HepG2 (cell line): ENCODE data around the gene NRL. TPM values are rescaled to one million over a fixed set of nuclear protein-coding genes. Genes with fewer than 3 reads are reported as not detected.
A peak's percentile ranks its signal among the peaks of the same experiment; 100 is the strongest.

Experiments
- ATAD3A ChIP-seq: sonication (generic); formaldehyde crosslinking; IDR thresholded peaks from 2 replicates; pipeline ENCODE4 v1.4.0; 2020; ENCODE audit warnings: missing genetic modification reagents
- ATF5 ChIP-seq: sonication (generic); formaldehyde crosslinking; IDR thresholded peaks from 2 replicates; pipeline ENCODE4 v1.4.0; 2020; ENCODE audit warnings: mild to moderate bottlenecking, low read depth, missing genetic modification reagents
- BATF2 ChIP-seq: sonication (generic); formaldehyde crosslinking; IDR thresholded peaks from 2 replicates; pipeline ENCODE4 v1.8.0; 2022; ENCODE audit warnings: mild to moderate bottlenecking, missing genetic modification reagents, moderate library complexity
- BCLAF1 ChIP-seq: fragments of 450-650 bp; IDR thresholded peaks from 2 replicates; pipeline ENCODE4 v1.6.1; 2017; ENCODE audit warnings: mild to moderate bottlenecking
- CREBL2 ChIP-seq: sonication (generic); formaldehyde crosslinking; IDR thresholded peaks from 2 replicates; pipeline ENCODE4 v1.8.1; 2023; ENCODE audit warnings: missing genetic modification reagents, mild to moderate bottlenecking, borderline replicate concordance
- DNMT3B ChIP-seq: conservative IDR thresholded peaks from 2 replicates; pipeline ENCODE4 v1.6.1; 2016; ENCODE audit warnings: missing biosample characterization, control low read depth
- HNF1B ChIP-seq: sonication (generic); formaldehyde crosslinking; IDR thresholded peaks from 2 replicates; pipeline ENCODE4 v1.5.1; 2020; ENCODE audit warnings: mild to moderate bottlenecking, moderate library complexity, missing genetic modification reagents
- HNRNPL ChIP-seq: fragments of 200-400 bp; formaldehyde crosslinking; IDR thresholded peaks from 2 replicates; pipeline ENCODE4 v1.6.1; 2017; ENCODE audit warnings: mild to moderate bottlenecking, low read depth, low read length
- LCORL ChIP-seq, 2 experiments: fragments of 450-650 bp in 1 of 2; sonication (generic) in 1 of 2; formaldehyde crosslinking in 1 of 2; IDR thresholded peaks; 2 replicates each; pipeline versions ENCODE4 v1.5.0 to v1.6.1; 2017 to 2020; ENCODE audit warnings: antibody characterized with exemption in 1 of 2, missing genetic modification reagents in 1 of 2
- MED1 ChIP-seq: sonication (generic); formaldehyde crosslinking; IDR thresholded peaks from 2 replicates; pipeline ENCODE4 v1.4.0; 2020; ENCODE audit warnings: missing genetic modification reagents
- MEIS1 ChIP-seq: sonication (generic); formaldehyde crosslinking; IDR thresholded peaks from 2 replicates; pipeline ENCODE4 v1.9.0; 2021; ENCODE audit warnings: mild to moderate bottlenecking, missing genetic modification reagents, moderate library complexity, borderline replicate concordance
- PAF1 ChIP-seq: IDR thresholded peaks from 2 replicates; pipeline ENCODE4 v1.6.1; 2016; ENCODE audit warnings: missing genetic modification reagents, missing compliant biosample characterization
- PPARG ChIP-seq: conservative IDR thresholded peaks from 2 replicates; pipeline ENCODE4 v1.6.1; 2016; ENCODE audit warnings: missing biosample characterization, missing genetic modification reagents
- TOPORS ChIP-seq: sonication (generic); formaldehyde crosslinking; IDR thresholded peaks from 2 replicates; pipeline ENCODE4 v1.8.0; 2023; ENCODE audit warnings: mild to moderate bottlenecking, missing genetic modification reagents
- ZBTB14 ChIP-seq: sonication (generic); formaldehyde crosslinking; IDR thresholded peaks from 2 replicates; pipeline ENCODE4 v1.4.0; 2020; ENCODE audit warnings: missing genetic modification reagents
- ZNF10 ChIP-seq: sonication (generic); formaldehyde crosslinking; IDR thresholded peaks from 2 replicates; pipeline ENCODE4 v1.4.0; 2020; ENCODE audit warnings: mild to moderate bottlenecking, low read depth, missing genetic modification reagents, borderline replicate concordance
- ZNF205 ChIP-seq: IDR thresholded peaks from 2 replicates; pipeline ENCODE4 v1.6.1; 2018; ENCODE audit warnings: missing biosample characterization, missing genetic modification reagents
- ZNF33B ChIP-seq: sonication (generic); formaldehyde crosslinking; IDR thresholded peaks from 2 replicates; pipeline ENCODE4 v1.5.1; 2020; ENCODE audit warnings: mild to moderate bottlenecking, missing genetic modification reagents
- ZNF629 ChIP-seq: sonication (generic); formaldehyde crosslinking; conservative IDR thresholded peaks from 2 replicates; pipeline ENCODE4 v1.5.0; 2020; ENCODE audit warnings: missing genetic modification reagents
- ZNF747 ChIP-seq: sonication (generic); formaldehyde crosslinking; IDR thresholded peaks from 2 replicates; pipeline ENCODE4 v1.8.1; 2023; ENCODE audit warnings: missing genetic modification reagents, mild to moderate bottlenecking, borderline replicate concordance
- polyA plus RNA-seq, 8 experiments: library from polyadenylated mRNA; depleted of rRNA in 3 of 8; stranded (reverse) in 7 of 8; unstranded in 1 of 8; fragments of >200 nt; fragmentation: Illumina TruSeq in 4 of 8; extraction: Trizol in 4 of 8; gene quantifications; 2 replicates each; pipeline versions ENCODE4 v1.2.1 to v1.2.3, GENCODE V29; 2011 to 2016; ENCODE audit warnings: low read depth in 4 of 8, missing spikeins in 1 of 8, mixed read lengths in 1 of 8; ENCODE audit not compliant: insufficient read depth in 1 of 8
- total RNA-seq, 5 experiments: library from RNA; depleted of rRNA; stranded (reverse); fragments of >200 nt; fragmentation: Illumina TruSeq; extraction: Trizol; gene quantifications; 2 replicates each; pipeline ENCODE4 v1.2.3, GENCODE V29; 2016; ENCODE audit warnings: low read depth in 1 of 5

The NRL gene
- total and polyA plus RNA-seq, 2 of the 13 experiments (the other 11 are each of a cell fraction or from before 2014, with no cell fraction given) = 2.5 to 4.7 TPM

- TF ChIP-seq BATF2 (CRISPR knock-in tag) (no peak), ZNF33B (CRISPR knock-in tag) (peak; percentile 99), ZNF10 (CRISPR knock-in tag) (peak; percentile 51; the same call in 1 of the 2 replicates), MED1 (CRISPR knock-in tag) (peak; percentile 97), ZBTB14 (CRISPR knock-in tag) (peak; percentile 36; the same call in 1 of the 2 replicates), PAF1 (CRISPR knock-in tag) (peak; percentile 99), CREBL2 (CRISPR knock-in tag) (peak; percentile 53; the same call in 1 of the 2 replicates), TOPORS (CRISPR knock-in tag) (peak; percentile 96), HNRNPL (0 out of 2 replicates have a peak, but pooled peaks have one; percentile 21), ZNF747 (CRISPR knock-in tag) (peak; percentile 99; the same call in 1 of the 2 replicates), ATAD3A (CRISPR knock-in tag) (peak; percentile 62), DNMT3B (CRISPR knock-in tag) (peak; percentile 99), ATF5 (CRISPR knock-in tag) (peak; percentile 97; the same call in 1 of the 2 replicates), HNF1B (no peak), ZNF629 (CRISPR knock-in tag) (peak; percentile 2; the same call in 1 of the 2 replicates), ZNF205 (CRISPR knock-in tag) (peak; percentile 97), BCLAF1 (no peak), PPARG (CRISPR knock-in tag) (peak; percentile 63; the same call in 1 of the 2 replicates), LCORL (IDR thresholded peaks at IDR 0.05) (peak; percentile 71; the same call in 1 of the 2 replicates), LCORL (CRISPR knock-in tag; IDR thresholded peaks at IDR 0.05) (no peak), MEIS1 (CRISPR knock-in tag) (peak; percentile 77)
Measured at GRCh38 chr14:24095271-24096068, 19.3 kb downstream of the NRL start (continued).
